Measurements from ENCODE around the gene STK38L. TPM values are rescaled to one million over a fixed set of nuclear protein-coding genes. Genes with fewer than 3 reads are reported as not detected.

STK38L gene
- total and polyA plus RNA-seq, 2 of the 4 experiments (the other 2 are of a cell fraction): 5.1 to 7.2 TPM

DNA sequence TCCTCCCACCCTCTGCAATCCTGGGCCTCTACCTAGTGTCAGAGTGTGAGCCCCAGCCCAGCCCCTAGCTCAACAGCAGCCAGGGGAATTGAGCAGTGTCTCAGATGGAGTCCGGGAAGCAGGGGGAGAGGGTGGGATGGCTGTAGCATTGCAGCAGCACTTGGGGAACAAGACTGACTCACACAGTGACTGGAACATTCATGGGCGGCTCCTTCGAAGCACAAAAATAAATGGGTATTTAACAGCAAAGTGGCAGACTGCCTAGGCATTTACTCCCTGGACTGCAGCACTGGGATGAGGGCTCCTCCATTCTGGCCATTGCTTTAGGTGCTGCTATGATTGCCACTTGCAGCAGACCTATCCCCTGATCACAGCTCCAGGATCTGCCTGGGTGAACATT lies 46.0 kb upstream of the STK38L start:
- Histone ChIP-seq H2BK20ac (ENCODE audit: low read depth, low read length) (peak overlapping the region; percentile 52; the same call in 1 of the 2 replicates), H3K14ac (replicated peaks; ENCODE audit: low read depth, low read length) (no peak overlapping the region; the same call in 1 of the 2 replicates), H2AK5ac (ENCODE audit: low read depth, low read length) (no peak overlapping the region), H3K4me3 (ENCODE audit: insufficient read depth, low read depth, low read length) (no peak overlapping the region), H3K79me1 (ENCODE audit: low read depth in 1 of 2, low read length in 2 of 2) (no peaks in the 10 kb centered on the region), H3K18ac (ENCODE audit: low read depth, low read length) (peak overlapping the region; percentile 63), H3K36me3 (ENCODE audit: control insufficient read depth, insufficient read depth, low read length) (no peaks in the 10 kb centered on the region), H2BK15ac (ENCODE audit: low read depth, low read length) (peak overlapping the region; percentile 73; the same call in 1 of the 3 replicates), H3K9ac (ENCODE audit: low read depth, low read length) (peak overlapping the region; percentile 30; the same call in 1 of the 2 replicates), H4K8ac (ENCODE audit: low read depth in 2 of 2, low read length in 2 of 2) (peak overlapping the region in 1 of 2 experiments; percentile 10; a peak in 1 of 4 replicates), H3K56ac (ENCODE audit: extremely low read depth, insufficient read depth, low read length) (no peak overlapping the region), H2BK120ac (ENCODE audit: low read depth, low read length) (peak overlapping the region; percentile 58; the same call in 1 of the 2 replicates), H2AFZ (replicated peaks; ENCODE audit: low read length, poor library complexity) (peak overlapping the region; percentile 77), H3K27me3 (ENCODE audit: control insufficient read depth, insufficient read depth, low read length) (no peaks in the 10 kb centered on the region), H4K91ac (ENCODE audit: insufficient read depth, low read depth, low read length) (peak overlapping the region; percentile 48; the same call in 1 of the 2 replicates), H3K9me3 (ENCODE audit: control insufficient read depth, insufficient read depth, low read length) (no peaks in the 10 kb centered on the region), H3K27ac (ENCODE audit: insufficient read depth, low read length) (peak overlapping the region; percentile 64), H2AK9ac (replicated peaks; ENCODE audit: low read depth, low read length, poor library complexity) (no peak overlapping the region), H3K4me1 (ENCODE audit: control insufficient read depth, insufficient read depth, low read length) (peaks cover 18% of the 10 kb centered on the region), H3K9me1 (ENCODE audit: insufficient read depth, low read length) (peaks cover 13% of the 10 kb centered on the region; the same call in 1 of the 2 replicates), H4K20me1 (ENCODE audit: insufficient read depth, low read length) (no peaks in the 10 kb centered on the region), H3K4me2 (ENCODE audit: low read depth, low read length) (no peak overlapping the region), H3K4ac (ENCODE audit: low read depth, low read length) (peak overlapping the region; percentile 45; the same call in 1 of the 2 replicates), H4K5ac (ENCODE audit: low read depth, low read length) (peak overlapping the region; percentile 21), H3K23ac (ENCODE audit: low read depth, low read length) (no peak overlapping the region), H2BK5ac (ENCODE audit: low read depth, low read length, poor library complexity, severe bottlenecking) (peak overlapping the region; percentile 36)
- POLR2A ChIA-PET (ENCODE audit: unreplicated experiment): no interaction called here
- in situ Hi-C loops (cut with MboI; ENCODE audit: low sequenced_read_pairs): no loop called here
- ATAC-seq (ENCODE audit: low read depth): peak; percentile 33
- BruUV-seq (replicated peaks): no TSS peak
- no peak for TF ChIP-seq RFX5 (IDR thresholded peaks at IDR 0.05; ENCODE audit: low read depth, low read length)
- no peak for TF ChIP-seq POLR2A (IDR thresholded peaks at IDR 0.05; ENCODE audit: low read depth, low read length)
- no peak for TF ChIP-seq FOS (IDR thresholded peaks at IDR 0.05; ENCODE audit: low read depth, low read length)
- TF ChIP-seq CHD1 (IDR thresholded peaks at IDR 0.05; ENCODE audit: low read depth, low read length): no peak
- TF ChIP-seq, protein P1, sequence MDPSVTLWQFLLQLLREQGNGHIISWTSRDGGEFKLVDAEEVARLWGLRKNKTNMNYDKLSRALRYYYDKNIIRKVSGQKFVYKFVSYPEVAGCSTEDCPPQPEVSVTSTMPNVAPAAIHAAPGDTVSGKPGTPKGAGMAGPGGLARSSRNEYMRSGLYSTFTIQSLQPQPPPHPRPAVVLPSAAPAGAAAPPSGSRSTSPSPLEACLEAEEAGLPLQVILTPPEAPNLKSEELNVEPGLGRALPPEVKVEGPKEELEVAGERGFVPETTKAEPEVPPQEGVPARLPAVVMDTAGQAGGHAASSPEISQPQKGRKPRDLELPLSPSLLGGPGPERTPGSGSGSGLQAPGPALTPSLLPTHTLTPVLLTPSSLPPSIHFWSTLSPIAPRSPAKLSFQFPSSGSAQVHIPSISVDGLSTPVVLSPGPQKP (IDR thresholded peaks at IDR 0.05; ENCODE audit: borderline replicate concordance, low read depth, low read length): no peak
- TF ChIP-seq CEBPB (IDR thresholded peaks at IDR 0.05; ENCODE audit: low read depth, low read length): peak; percentile 54; the same call in 1 of the 2 replicates
- TF ChIP-seq RAD21 (IDR thresholded peaks at IDR 0.05; ENCODE audit: low read length): no peak
- CTCF ChIA-PET: no interaction called here
- WGBS, 2 experiments (ENCODE audit: extremely low coverage in 2 of 2, insufficient read length in 1 of 2): 31% methylated on average over 2 of the region's 3 CpGs; no CpG with 5 or more reads in 1 of the 2 experiments
- dilution Hi-C loops (cut with HindIII; ENCODE audit: low sequenced_read_pairs, unreplicated experiment): no loop called here
- peak; percentile 70 for DNase-seq
- intact Hi-C loops (cut with micrococcal nuclease): no loop called here

Data from IMR-90 (cell line).